GM12878 (cell line): ENCODE data around the gene CAMK2B. TPM values are rescaled to one million over a fixed set of nuclear protein-coding genes. Genes with fewer than 3 reads are reported as not detected.
A peak's percentile ranks its signal among the peaks of the same experiment; 100 is the strongest.

ENCODE experiments used
- ATAC-seq: fragments of 200-7000 bp; cut with Tn5 transposase; 3 replicates; pipeline ENCODE4 v1.9.1; 2020; ENCODE audit warnings: mild to moderate bottlenecking, moderate library complexity
- BruUV-seq: library from RNA; stranded (reverse); fragments of 400-500 nt; replicated peaks from 2 replicates; lab custom pipeline; 2021; lab: Mats Ljungman, UMichigan
- CTCF ChIA-PET: fragments of 300-600 bp; sonication (Branson Sonifier 250); formaldehyde crosslinking; extraction: SDS; loops from one replicate; lab custom pipeline; 2021; ENCODE audit warnings: inconsistent platforms; lab: Yijun Ruan, JAX
- POLR2A ChIA-PET: fragments of 350-600 bp; formaldehyde crosslinking; extraction: SDS; loops from one replicate; lab custom pipeline; 2021; ENCODE audit warnings: inconsistent platforms; lab: Charles Lee
- RAD21 ChIA-PET: fragments of 300-600 bp; sonication (Branson Sonifier 250); formaldehyde crosslinking; loops from one replicate; lab custom pipeline; 2023; ENCODE audit warnings: antibody characterized with exemption; ENCODE audit not compliant: unreplicated experiment; lab: Charles Lee
- SMC1A ChIA-PET: fragments of 300-600 bp; sonication (Branson Sonifier 250); formaldehyde crosslinking; loops from one replicate; lab custom pipeline; 2023; ENCODE audit not compliant: unreplicated experiment, uncharacterized antibody; lab: Charles Lee
- DNase-seq: peaks from one replicate; pipeline ENCODE4 v3.0.0-alpha.2; 2011; ENCODE audit warnings: low read depth, low spot score
- FAIRE-seq: peaks from 3 replicates; lab custom pipeline; 2011; peaks lifted over from hg19 to GRCh38; lab: Jason Lieb, UNC
- H2AFZ ChIP-seq: 2 replicates; pipeline ENCODE4 v1.6.0; 2011; ENCODE audit warnings: low read depth, low read length, control low read depth; ENCODE audit not compliant: control insufficient read depth
- H3K27ac ChIP-seq: 2 replicates; pipeline ENCODE4 v1.5.1; 2011; ENCODE audit warnings: control low read depth; ENCODE audit not compliant: control insufficient read depth, insufficient read depth
- H3K27me3 ChIP-seq, 2 experiments: replicated peaks in 1 of 2; 2 replicates each; pipeline versions ENCODE4 v1.6.0 to v1.6.1; 2011; ENCODE audit warnings: low read length in 1 of 2; ENCODE audit not compliant: control insufficient read depth in 2 of 2, insufficient read depth in 2 of 2
- H3K36me3 ChIP-seq, 2 experiments: 2 replicates each; pipeline ENCODE4 v1.5.1; 2011; ENCODE audit warnings: low read length in 1 of 2; ENCODE audit not compliant: control insufficient read depth in 2 of 2, insufficient read depth in 2 of 2
- H3K4me1 ChIP-seq: 2 replicates; pipeline ENCODE4 v1.6.1; 2011; ENCODE audit warnings: mild to moderate bottlenecking, low read length, moderate library complexity, mixed read lengths; ENCODE audit not compliant: control insufficient read depth, insufficient read depth
- H3K4me2 ChIP-seq: 2 replicates; pipeline ENCODE4 v1.6.0; 2011; ENCODE audit warnings: control low read depth; ENCODE audit not compliant: control insufficient read depth, insufficient read depth
- H3K4me3 ChIP-seq: fragments of 200-600 bp; sonication (generic); 2 replicates; pipeline ENCODE4 v1.5.1; 2016
- H3K79me2 ChIP-seq: 2 replicates; pipeline ENCODE4 v1.6.0; 2011; ENCODE audit warnings: low read length; ENCODE audit not compliant: control insufficient read depth, insufficient read depth
- H3K9ac ChIP-seq: 2 replicates; pipeline ENCODE4 v1.8.0; 2011; ENCODE audit warnings: low read length, control low read depth, mixed read lengths; ENCODE audit not compliant: control insufficient read depth, insufficient read depth
- H3K9me3 ChIP-seq: replicated peaks from 3 replicates; pipeline ENCODE4 v1.5.1; 2011; ENCODE audit warnings: mild to moderate bottlenecking, low read length; ENCODE audit not compliant: control insufficient read depth, insufficient read depth
- H4K20me1 ChIP-seq: 2 replicates; pipeline ENCODE4 v1.6.0; 2011; ENCODE audit not compliant: control insufficient read depth, insufficient read depth
- BRCA1 ChIP-seq: IDR thresholded peaks from 2 replicates; pipeline ENCODE4 v1.6.1; 2011; ENCODE audit warnings: low read depth, low read length, improper control_type of control experiment
- FOS ChIP-seq: IDR thresholded peaks from 3 replicates; pipeline ENCODE4 v1.6.1; 2011; ENCODE audit warnings: borderline replicate concordance; ENCODE audit not compliant: insufficient read length; ENCODE audit errors: extremely low read depth
- HCFC1 ChIP-seq: fragments of 150-350 bp; IDR thresholded peaks from 2 replicates; pipeline ENCODE4 v1.6.1; 2014; ENCODE audit warnings: low read length
- HDAC6 ChIP-seq: fragments of 200-600 bp; sonication (generic); IDR thresholded peaks from one replicate; pipeline ENCODE4 v1.8.0; 2017; ENCODE audit warnings: antibody characterized with exemption; ENCODE audit not compliant: unreplicated experiment
- IKZF2 ChIP-seq, 2 experiments: fragments of 450-650 bp; IDR thresholded peaks; 2 replicates each; pipeline ENCODE4 v1.6.1; 2017; ENCODE audit warnings: mild to moderate bottlenecking in 2 of 2, moderate library complexity in 2 of 2
- MEF2A ChIP-seq: IDR thresholded peaks from 2 replicates; pipeline ENCODE4 v1.6.1; 2011; ENCODE audit warnings: low read depth, mild to moderate bottlenecking, low read length, moderate library complexity; ENCODE audit not compliant: insufficient read depth
- MYB ChIP-seq: fragments of 150-350 bp; IDR thresholded peaks from 2 replicates; pipeline ENCODE4 v1.6.1; 2014; ENCODE audit warnings: mild to moderate bottlenecking, low read depth, low read length, borderline replicate concordance
- RBBP5 ChIP-seq: fragments of 200-600 bp; sonication (generic); conservative IDR thresholded peaks from 2 replicates; pipeline ENCODE4 v1.6.1; 2016
- WGBS: methylation state at CpG from one replicate; pipeline ENCODE4 v1.1.6; 2016; ENCODE audit warnings: low lambda C conversion rate; ENCODE audit not compliant: insufficient replicate concordance, insufficient coverage; ENCODE audit errors: missing lambda C conversion rate; 5-methylcytosine and 5-hydroxymethylcytosine counted together
- in situ Hi-C: fragments of 300-500 bp; cut with MboI; formaldehyde crosslinking; loops from 9 replicates; pipeline ENCODE4 v1.14.3; 2018; ENCODE audit warnings: mixed read lengths
- intact Hi-C: fragments of 100-400 bp; cut with micrococcal nuclease; formaldehyde crosslinking; loops from one replicate; pipeline ENCODE4 v1.14.2; 2022; ENCODE audit not compliant: unreplicated experiment
- polyA plus RNA-seq, 11 experiments: library from polyadenylated mRNA; depleted of rRNA in 4 of 11; unstranded in 6 of 11; stranded (reverse) in 5 of 11; fragments of >200 nt; fragmentation: Nextera tagmentation in 4 of 11; fragmentation: Illumina TruSeq in 1 of 11; extraction: Ambion mirVana in 4 of 11; extraction: Trizol in 1 of 11; gene quantifications; 1 replicate in 1 of 11; 2 replicates in 10 of 11; pipeline versions ENCODE4 v1.2.1 to v1.2.3, GENCODE V29; 2011 to 2016; ENCODE audit warnings: inconsistent platforms in 2 of 11, missing spikeins in 2 of 11, low read depth in 1 of 11
- total RNA-seq, 4 experiments: library from RNA; depleted of rRNA in 3 of 4; stranded (reverse); fragments of >200 nt in 3 of 4; fragmentation: Illumina TruSeq in 1 of 4; extraction: Trizol in 1 of 4; gene quantifications; 2 replicates each; pipeline versions ENCODE4 v1.2.1 to v1.2.3, GENCODE V29; 2013 to 2021

The CAMK2B gene
- total and polyA plus RNA-seq, 10 of the 15 experiments (the other 5 are each of a cell fraction or from before 2014, with no cell fraction given) = 0.06 to 0.23 (median 0.11) TPM; not detected in 5

DNA sequence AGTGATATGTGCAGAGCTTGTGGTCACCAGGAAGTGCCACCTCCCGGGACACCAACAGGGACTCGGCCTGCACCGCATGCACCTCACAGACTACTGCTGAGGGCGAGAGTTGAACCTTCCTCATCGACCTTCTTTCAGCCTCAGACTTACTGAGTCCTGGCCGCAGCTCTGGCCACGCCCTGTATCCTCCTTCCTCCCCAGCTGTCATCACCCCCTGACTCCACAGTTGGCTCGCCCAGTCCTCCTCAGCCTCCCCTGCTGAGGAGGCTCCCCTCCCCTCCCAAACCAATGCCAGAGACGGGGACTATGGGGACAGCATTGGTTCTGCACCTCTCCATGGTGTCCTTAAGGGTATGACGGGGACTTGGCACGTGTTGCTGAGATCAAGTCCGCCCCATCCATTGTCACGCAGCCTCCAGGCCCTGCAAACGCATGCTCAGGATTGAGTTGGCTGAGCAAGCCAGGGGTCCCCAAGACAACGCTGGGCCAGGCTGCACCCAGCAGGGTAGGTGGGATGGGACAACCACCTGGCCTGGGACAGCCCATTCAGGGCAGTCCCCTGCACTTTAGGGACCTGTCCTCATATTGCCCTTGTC, 75.7 kb downstream of the CAMK2B start:
- no peaks in the 10 kb centered on the region for H3K36me3 ChIP-seq
- SMC1A ChIA-PET = no interaction called here
- DNase-seq (no peak), ATAC-seq (peak; percentile 29; the same call in 2 of the 3 replicates), FAIRE-seq (no peak)
- H3K27ac ChIP-seq = no peak overlapping the region
- no peaks in the 10 kb centered on the region for H3K4me1 ChIP-seq
- H3K4me2 ChIP-seq = no peak overlapping the region
- WGBS = 55% methylated on average over 15 of the region's 15 CpGs
- RAD21 ChIA-PET = interaction anchor here (1.7 kb wide), 1 partner anchor 8 kb away, joined by 5 read pairs; no protein-coding TSS in a partner anchor
- H3K9ac ChIP-seq = no peak overlapping the region
- in situ Hi-C loops = no loop called here
- no peaks in the 10 kb centered on the region for H3K27me3 ChIP-seq
- no peak for TF ChIP-seq HCFC1
- no peak for TF ChIP-seq HDAC6
- no peak for TF ChIP-seq MEF2A
- TF ChIP-seq FOS = no peak
- no peak for TF ChIP-seq IKZF2 (IDR thresholded peaks at IDR 0.05)
- no peak for TF ChIP-seq MYB
- TF ChIP-seq BRCA1 = no peak
- TF ChIP-seq RBBP5 = no peak
- H3K9me3 ChIP-seq = no peaks in the 10 kb centered on the region
- H4K20me1 ChIP-seq = no peaks in the 10 kb centered on the region
- H2AFZ ChIP-seq = no peak overlapping the region
- H3K4me3 ChIP-seq = no peak overlapping the region
- POLR2A ChIA-PET = no interaction called here
- no peaks in the 10 kb centered on the region for H3K79me2 ChIP-seq
- CTCF ChIA-PET = interaction anchor here (0.6 to 1.2 kb wide), 2 partner anchors 10 to 179 kb away, joined by 4 read pairs; no protein-coding TSS in a partner anchor
- BruUV-seq = no TSS peak
- intact Hi-C loops = no loop called here
